Cerebellar cortex (tissue), 1 donor: ENCODE data around the gene CNBD2.
"Not testable (repeated sequence)": the region's sequence is repeated elsewhere in the genome, so short reads cannot be mapped to it uniquely, and the experiment has no call there.

Experiments used
- DNase-seq: peaks from one replicate; pipeline ENCODE4 v3.0.0-alpha.2; 2015; ENCODE audit warnings: low spot score

CNBD2 gene

GRCh38 chr20:36026131-36026530 lies 57.7 kb downstream of the CNBD2 start:
- not testable (repeated sequence) for DNase-seq

GRCh38 chr20:36028106-36028808 lies 59.9 kb downstream of the CNBD2 start:
- no peak for DNase-seq

- no peak for DNase-seq
Measured at GRCh38 chr20:36030149-36030548, 61.8 kb downstream of the CNBD2 start.

GRCh38 chr20:36031806-36032205 lies 63.4 kb downstream of the CNBD2 start:
- DNase-seq = no peak

GRCh38 chr20:36034875-36035274 lies 66.5 kb downstream of the CNBD2 start:
- no peak for DNase-seq

- no peak for DNase-seq
Measured at GRCh38 chr20:36035745-36036144, 67.4 kb downstream of the CNBD2 start.

GRCh38 chr20:36036688-36037087 lies 68.3 kb downstream of the CNBD2 start:
- DNase-seq = no peak

- DNase-seq = no peak
Measured at GRCh38 chr20:36040571-36040970, 72.2 kb downstream of the CNBD2 start.

- DNase-seq = no peak
Measured at GRCh38 chr20:36043441-36043840, 75.1 kb downstream of the CNBD2 start.

GRCh38 chr20:36043892-36044515 lies 75.6 kb downstream of the CNBD2 start:
- peak; percentile 22 for DNase-seq

- no peak for DNase-seq
Measured at GRCh38 chr20:36045373-36045714, 77.0 kb downstream of the CNBD2 start.

- not testable (repeated sequence) for DNase-seq
Measured at GRCh38 chr20:36046073-36046798, 77.8 kb downstream of the CNBD2 start.

GRCh38 chr20:36049408-36049807 lies 81.0 kb downstream of the CNBD2 start:
- not testable (repeated sequence) for DNase-seq

GRCh38 chr20:36050436-36051317 lies 82.3 kb downstream of the CNBD2 start:
- peak; percentile 89 for DNase-seq

GRCh38 chr20:36051318-36052116 lies 83.1 kb downstream of the CNBD2 start:
- peak; percentile 34 for DNase-seq

GRCh38 chr20:36052117-36052513 lies 83.7 kb downstream of the CNBD2 start:
- no peak for DNase-seq

- not testable (repeated sequence) for DNase-seq
Measured at GRCh38 chr20:36053863-36054518, 85.6 kb downstream of the CNBD2 start.

GRCh38 chr20:36055145-36055544 lies 86.8 kb downstream of the CNBD2 start:
- DNase-seq = no peak

GRCh38 chr20:36060676-36061075 lies 92.3 kb downstream of the CNBD2 start:
- no peak for DNase-seq

GRCh38 chr20:36061754-36062153 lies 93.4 kb downstream of the CNBD2 start:
- no peak for DNase-seq

GRCh38 chr20:36062799-36063198 lies 94.4 kb downstream of the CNBD2 start:
- DNase-seq = no peak
